Fibroblast of villous mesenchyme (primary cell): ENCODE measurements around the gene MIDN. TPM values are rescaled to one million over a fixed set of nuclear protein-coding genes. Genes with fewer than 3 reads are reported as not detected.
A peak's percentile ranks its signal among the peaks of the same experiment; 100 is the strongest.

Source experiments
- DNase-seq: peaks from one replicate; pipeline ENCODE4 v3.0.0-alpha.2; 2010; ENCODE audit warnings: low read depth
- H3K4me3 ChIP-seq: 2 replicates; pipeline ENCODE4 v1.5.1; 2011; ENCODE audit warnings: low read depth, mild to moderate bottlenecking, low read length
- total RNA-seq: library from RNA; depleted of rRNA; stranded (reverse); fragments of >200 nt; gene quantifications from 2 replicates; pipeline ENCODE4 v1.2.3, GENCODE V29; 2012
- TF ChIP-seq, protein P1 (sequence below): IDR thresholded peaks from 2 replicates; pipeline ENCODE4 v1.5.1; 2012; ENCODE audit warnings: low read depth, mild to moderate bottlenecking, low read length; ENCODE audit not compliant: insufficient read depth

MIDN gene
- total RNA-seq, 1 donor: 14.2 TPM

DNA sequence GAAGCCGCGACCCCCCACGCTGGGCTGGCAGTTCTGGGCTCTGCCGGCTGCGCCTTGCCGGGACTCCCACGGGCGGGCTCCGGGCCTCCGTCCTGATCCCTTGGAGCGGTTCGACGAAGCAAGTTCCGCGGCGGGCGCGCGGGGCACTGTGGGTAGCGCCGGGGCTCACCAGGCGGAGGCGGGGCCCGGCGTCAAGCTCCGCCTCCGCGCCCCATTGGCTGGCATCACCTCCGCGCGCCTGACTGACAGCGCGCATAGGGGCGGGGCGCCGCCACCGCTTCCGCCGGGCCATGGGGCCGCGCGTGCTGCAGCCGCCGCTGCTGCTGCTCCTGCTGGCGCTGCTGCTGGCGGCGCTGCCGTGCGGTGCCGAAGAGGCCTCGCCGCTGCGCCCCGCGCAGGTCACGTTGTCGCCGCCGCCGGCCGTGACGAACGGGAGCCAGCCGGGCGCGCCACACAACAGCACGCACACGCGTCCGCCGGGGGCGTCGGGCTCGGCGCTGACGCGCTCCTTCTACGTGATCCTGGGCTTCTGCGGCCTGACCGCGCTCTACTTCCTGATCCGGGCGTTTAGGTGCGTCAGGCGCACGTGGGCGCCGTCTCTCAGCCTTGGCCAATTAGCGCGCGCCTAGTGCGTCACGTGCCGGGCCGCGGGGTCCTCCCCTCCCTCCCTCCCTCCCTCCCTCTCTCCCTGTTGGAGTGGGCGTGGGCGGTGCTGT, 27.0 kb downstream of the MIDN start, which contains the start of gene FAM174C:
Gene FAM174C, plus strand, starts transcription at position 271 of the 716 bp plus-strand sequence. Its CDS starts 20 bp downstream, at position 291.
- peak; percentile 95 for DNase-seq
- peak within 1 kb of the TSS; percentile 66 for H3K4me3 ChIP-seq
- TF ChIP-seq, protein P1, sequence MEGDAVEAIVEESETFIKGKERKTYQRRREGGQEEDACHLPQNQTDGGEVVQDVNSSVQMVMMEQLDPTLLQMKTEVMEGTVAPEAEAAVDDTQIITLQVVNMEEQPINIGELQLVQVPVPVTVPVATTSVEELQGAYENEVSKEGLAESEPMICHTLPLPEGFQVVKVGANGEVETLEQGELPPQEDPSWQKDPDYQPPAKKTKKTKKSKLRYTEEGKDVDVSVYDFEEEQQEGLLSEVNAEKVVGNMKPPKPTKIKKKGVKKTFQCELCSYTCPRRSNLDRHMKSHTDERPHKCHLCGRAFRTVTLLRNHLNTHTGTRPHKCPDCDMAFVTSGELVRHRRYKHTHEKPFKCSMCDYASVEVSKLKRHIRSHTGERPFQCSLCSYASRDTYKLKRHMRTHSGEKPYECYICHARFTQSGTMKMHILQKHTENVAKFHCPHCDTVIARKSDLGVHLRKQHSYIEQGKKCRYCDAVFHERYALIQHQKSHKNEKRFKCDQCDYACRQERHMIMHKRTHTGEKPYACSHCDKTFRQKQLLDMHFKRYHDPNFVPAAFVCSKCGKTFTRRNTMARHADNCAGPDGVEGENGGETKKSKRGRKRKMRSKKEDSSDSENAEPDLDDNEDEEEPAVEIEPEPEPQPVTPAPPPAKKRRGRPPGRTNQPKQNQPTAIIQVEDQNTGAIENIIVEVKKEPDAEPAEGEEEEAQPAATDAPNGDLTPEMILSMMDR: no peak

DNA sequence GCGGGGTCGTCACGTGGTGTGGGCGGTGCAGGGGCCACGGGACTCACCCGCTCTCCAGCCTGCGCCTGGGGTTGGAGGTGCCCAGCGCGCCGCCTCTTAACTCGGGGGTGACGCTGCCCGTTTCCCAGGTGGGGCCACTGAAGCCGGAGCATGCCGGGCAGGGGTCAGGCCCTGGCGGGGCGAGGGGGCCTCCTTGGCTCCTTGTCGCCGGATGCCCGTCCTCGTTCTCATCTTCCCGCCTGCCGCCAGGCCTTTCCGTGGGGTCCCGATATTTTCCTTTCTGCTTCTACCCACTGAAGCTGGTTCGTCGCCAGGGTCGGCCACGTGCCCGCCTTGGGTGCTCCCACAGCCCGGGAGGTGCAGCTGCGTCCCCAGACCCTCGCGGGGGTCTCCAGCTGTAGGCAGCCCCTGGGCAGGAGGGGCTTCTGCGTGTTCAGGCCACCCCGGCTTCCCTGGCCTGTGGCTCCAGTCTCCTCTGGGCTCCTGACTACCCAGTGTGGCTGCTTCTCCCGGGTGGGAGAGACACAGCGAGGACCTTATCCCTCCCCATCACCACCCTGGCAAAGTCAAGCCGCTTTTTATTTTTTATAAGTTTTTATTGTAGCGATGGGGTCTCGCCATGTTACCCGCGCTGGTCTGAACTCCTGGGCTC, 27.7 kb downstream of the MIDN start:
- no peak for DNase-seq
- TF ChIP-seq, protein P1: no peak
- H3K4me3 ChIP-seq: peak overlapping the region; percentile 66

DNA sequence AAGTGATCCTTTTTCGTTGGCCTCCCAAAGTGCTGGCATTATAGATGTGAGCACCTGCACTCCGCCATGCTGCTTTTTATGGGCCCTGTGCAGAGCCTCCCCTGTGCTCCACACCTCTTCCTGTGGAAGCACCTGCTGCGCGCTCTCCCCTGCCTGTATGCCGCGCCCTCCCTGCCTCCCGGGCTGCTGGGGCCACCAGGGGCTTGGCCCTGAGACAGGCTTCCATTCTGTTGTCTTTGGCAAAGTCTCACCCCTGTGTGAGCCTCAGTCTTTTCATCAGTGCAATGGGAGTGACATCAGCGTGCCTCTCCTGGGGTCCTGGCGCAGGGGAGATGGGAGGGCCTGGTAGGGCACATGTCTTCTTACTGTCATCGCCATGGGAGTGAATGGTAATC, 28.2 kb downstream of the MIDN start:
- no peak overlapping the region for H3K4me3 ChIP-seq
- TF ChIP-seq, protein P1: no peak
- DNase-seq: no peak

DNA sequence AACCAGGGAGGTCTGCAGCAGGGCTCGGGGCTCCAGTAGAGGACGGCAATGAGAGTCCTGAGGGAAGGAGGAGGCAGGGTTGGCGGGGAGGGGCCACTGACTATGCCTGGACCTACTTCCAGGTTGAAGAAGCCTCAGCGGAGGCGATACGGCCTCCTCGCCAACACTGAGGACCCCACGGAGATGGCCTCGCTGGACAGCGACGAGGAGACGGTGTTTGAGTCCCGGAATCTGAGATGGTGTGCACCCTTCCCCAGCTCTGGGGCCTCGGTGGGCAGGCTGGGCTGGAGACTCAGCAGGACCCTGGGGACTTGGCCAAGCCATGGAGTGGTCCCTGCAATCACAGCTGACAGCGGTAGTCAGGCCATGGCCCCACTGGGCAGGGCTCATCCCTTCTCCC, 28.7 kb downstream of the MIDN start:
- H3K4me3 ChIP-seq: no peak overlapping the region
- no peak for DNase-seq
- TF ChIP-seq, protein P1: no peak

DNA sequence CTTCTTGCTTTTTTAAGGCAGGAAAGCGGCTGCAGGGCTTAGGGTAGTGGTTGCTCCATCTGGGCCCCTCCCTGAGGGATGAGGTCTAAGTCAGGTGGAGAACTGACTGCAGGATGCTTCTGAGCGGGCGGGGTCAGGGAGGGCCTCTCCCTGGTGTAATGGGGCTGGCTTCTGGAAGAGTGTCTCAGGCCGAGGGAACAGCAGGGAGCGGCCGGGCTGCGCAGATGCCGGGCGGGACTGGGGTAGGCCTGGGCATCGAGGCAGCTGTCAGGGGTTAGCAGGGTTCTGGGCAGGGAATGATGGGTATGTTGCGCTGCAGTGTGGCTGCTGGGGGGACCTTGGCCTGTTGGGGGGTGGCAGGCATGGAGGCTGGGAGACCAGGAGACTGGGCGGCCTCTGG, 29.7 kb downstream of the MIDN start:
- no peak overlapping the region for H3K4me3 ChIP-seq
- TF ChIP-seq, protein P1: no peak
- DNase-seq: no peak

DNA sequence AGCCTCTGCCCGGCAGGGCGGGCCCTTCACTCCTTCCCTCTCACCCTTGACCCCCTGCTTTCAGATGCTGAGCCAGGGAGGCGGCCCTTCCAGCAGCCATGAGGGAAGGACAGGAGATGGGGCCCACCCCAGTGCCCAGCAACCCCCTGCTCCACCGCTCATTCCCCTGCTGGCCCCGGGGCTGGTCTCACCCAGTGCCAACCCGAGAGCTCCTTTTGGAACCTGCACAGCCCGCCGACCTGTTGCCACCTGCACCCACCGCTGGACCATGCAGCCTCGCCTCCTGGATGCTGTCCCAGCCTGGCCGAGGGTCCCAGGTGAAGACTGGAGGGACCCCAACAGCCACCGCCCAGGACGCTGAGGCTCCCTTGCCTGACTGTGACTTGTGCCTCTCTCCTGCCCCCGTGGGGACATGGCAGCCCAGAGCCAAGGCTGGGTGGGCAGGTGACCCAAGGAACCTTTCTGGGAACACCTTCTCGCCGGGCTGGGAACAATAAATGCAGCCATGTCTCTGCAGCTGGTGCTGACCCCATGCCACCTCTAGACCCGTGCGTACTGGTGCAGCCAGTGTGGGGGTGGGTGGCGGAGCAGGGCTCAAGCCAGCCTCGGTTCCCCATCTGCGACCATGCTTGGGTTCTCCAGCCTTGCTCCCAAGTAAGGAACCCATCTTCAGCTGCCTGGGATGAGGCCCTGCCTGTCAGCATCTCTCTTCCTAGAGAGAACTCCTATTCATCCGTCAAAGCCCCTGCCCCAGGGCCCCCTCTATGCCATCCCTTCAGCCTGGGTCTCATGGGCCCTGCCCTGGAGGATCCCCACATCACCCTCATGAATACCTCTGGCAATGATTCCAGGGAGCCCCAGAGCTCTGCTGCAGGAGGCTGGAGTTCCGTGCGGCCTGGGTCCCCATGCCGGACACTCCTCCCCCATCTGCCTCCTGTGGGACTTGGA, 30.6 kb downstream of the MIDN start:
- no peak for DNase-seq
- no peak overlapping the region for H3K4me3 ChIP-seq
- TF ChIP-seq, protein P1: no peak
